PFSK-1 (cell line): Measurements from ENCODE around the gene MAML2.

Experiments
- FOXP2 ChIP-seq: optimal IDR thresholded peaks from 2 replicates; pipeline ENCODE3; 2011; ENCODE audit warnings: borderline replicate concordance, control low read depth, inconsistent platforms; ENCODE audit not compliant: insufficient read depth; ENCODE audit errors: extremely low read length, extremely low read depth
- POLR2AphosphoS5 ChIP-seq: IDR thresholded peaks from 2 replicates; pipeline ENCODE4 v1.6.1; 2012; ENCODE audit warnings: low read depth, mild to moderate bottlenecking, control low read depth, low read length, moderate library complexity
- REST ChIP-seq, 2 experiments: IDR thresholded peaks; 2 replicates each; pipeline versions ENCODE4 v1.6.1 to v1.8.0; 2011 to 2012; ENCODE audit warnings: low read depth in 2 of 2, low read length in 2 of 2, control low read depth in 1 of 2, inconsistent platforms in 1 of 2, mild to moderate bottlenecking in 1 of 2, moderate library complexity in 1 of 2; ENCODE audit not compliant: insufficient read depth in 1 of 2
- SIN3A ChIP-seq: IDR thresholded peaks from 2 replicates; pipeline ENCODE4 v1.6.1; 2012; ENCODE audit warnings: mild to moderate bottlenecking, low read length, moderate library complexity, borderline replicate concordance; ENCODE audit not compliant: insufficient read depth
- TAF1 ChIP-seq: IDR thresholded peaks from 2 replicates; pipeline ENCODE4 v1.6.1; 2012; ENCODE audit warnings: low read length, control low read depth, borderline replicate concordance; ENCODE audit not compliant: insufficient read depth

Gene MAML2

GRCh38 chr11:96277696-96278038 lies 65.3 kb downstream of the MAML2 start:
- TF ChIP-seq POLR2AphosphoS5 (no peak), TAF1 (no peak), SIN3A (no peak), FOXP2 (no peak), REST (IDR thresholded peaks at IDR 0.05; ENCODE audit: insufficient read depth in 1 of 2, low read depth in 2 of 2, low read length in 2 of 2) (no peak)

GRCh38 chr11:96276836-96277235 lies 66.2 kb downstream of the MAML2 start:
- TF ChIP-seq REST (IDR thresholded peaks at IDR 0.05; ENCODE audit: insufficient read depth in 1 of 2, low read depth in 2 of 2, low read length in 2 of 2) (no peak), FOXP2 (no peak), SIN3A (no peak), POLR2AphosphoS5 (no peak), TAF1 (no peak)

- TF ChIP-seq REST (IDR thresholded peaks at IDR 0.05; ENCODE audit: insufficient read depth in 1 of 2, low read depth in 2 of 2, low read length in 2 of 2) (no peak), TAF1 (no peak), FOXP2 (no peak), POLR2AphosphoS5 (no peak), SIN3A (no peak)
These were observed 67.0 kb downstream of the MAML2 start for GRCh38 chr11:96275801-96276594.

- TF ChIP-seq FOXP2 (no peak), POLR2AphosphoS5 (no peak), REST (IDR thresholded peaks at IDR 0.05; ENCODE audit: insufficient read depth in 1 of 2, low read depth in 2 of 2, low read length in 2 of 2) (no peak), SIN3A (no peak), TAF1 (no peak)
These were observed 69.5 kb downstream of the MAML2 start for GRCh38 chr11:96273507-96273906.

- TF ChIP-seq TAF1 (no peak), REST (IDR thresholded peaks at IDR 0.05; ENCODE audit: insufficient read depth in 1 of 2, low read depth in 2 of 2, low read length in 2 of 2) (no peak), SIN3A (no peak), FOXP2 (no peak), POLR2AphosphoS5 (no peak)
These were observed 70.3 kb downstream of the MAML2 start for GRCh38 chr11:96272529-96273222.
